VCaP (cell line): ENCODE measurements around the gene CREB3L1.

Experiments
- H3K27ac ChIP-seq: fragments of 450-650 bp; 2 replicates; pipeline ENCODE4 v1.5.1; 2017
- CTCF ChIP-seq: fragments of 450-650 bp; conservative IDR thresholded peaks from 2 replicates; pipeline ENCODE4 v1.5.1; 2017; ENCODE audit warnings: mild to moderate bottlenecking, moderate library complexity

Gene CREB3L1

GRCh38 chr11:46330154-46330553 is 52.7 kb downstream of the CREB3L1 start:
- H3K27ac ChIP-seq = no peak overlapping the region
- no peak for TF ChIP-seq CTCF

GRCh38 chr11:46330563-46331281 is 53.3 kb downstream of the CREB3L1 start:
- TF ChIP-seq CTCF = no peak
- no peak overlapping the region for H3K27ac ChIP-seq

- TF ChIP-seq CTCF = no peak
- no peak overlapping the region for H3K27ac ChIP-seq
Measured at GRCh38 chr11:46331282-46331984, 54.0 kb downstream of the CREB3L1 start.

DNA sequence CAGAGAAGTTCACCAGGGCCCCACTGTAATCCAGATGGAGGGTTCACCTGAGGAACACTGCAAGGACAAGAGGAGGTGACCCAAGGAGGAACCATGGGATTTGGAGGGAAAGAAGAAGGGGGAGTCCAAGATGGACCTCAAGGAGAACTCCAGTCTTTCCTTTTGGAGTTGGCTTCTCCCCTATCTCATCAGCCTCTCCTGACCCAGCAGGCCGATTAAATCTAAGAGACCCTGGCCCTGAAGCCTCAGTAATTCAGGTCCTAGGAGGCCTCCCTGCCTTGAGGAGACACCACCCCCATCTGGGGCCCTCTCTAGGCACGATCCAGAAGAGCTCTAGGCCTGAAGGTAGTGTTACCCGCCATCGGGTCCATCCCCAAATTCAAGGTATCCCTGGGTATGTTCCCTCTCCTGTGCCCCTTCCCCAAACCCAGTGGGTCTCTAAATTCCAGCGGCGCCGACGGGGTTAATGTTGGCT is 54.7 kb downstream of the CREB3L1 start:
- no peak for TF ChIP-seq CTCF
- no peak overlapping the region for H3K27ac ChIP-seq

DNA sequence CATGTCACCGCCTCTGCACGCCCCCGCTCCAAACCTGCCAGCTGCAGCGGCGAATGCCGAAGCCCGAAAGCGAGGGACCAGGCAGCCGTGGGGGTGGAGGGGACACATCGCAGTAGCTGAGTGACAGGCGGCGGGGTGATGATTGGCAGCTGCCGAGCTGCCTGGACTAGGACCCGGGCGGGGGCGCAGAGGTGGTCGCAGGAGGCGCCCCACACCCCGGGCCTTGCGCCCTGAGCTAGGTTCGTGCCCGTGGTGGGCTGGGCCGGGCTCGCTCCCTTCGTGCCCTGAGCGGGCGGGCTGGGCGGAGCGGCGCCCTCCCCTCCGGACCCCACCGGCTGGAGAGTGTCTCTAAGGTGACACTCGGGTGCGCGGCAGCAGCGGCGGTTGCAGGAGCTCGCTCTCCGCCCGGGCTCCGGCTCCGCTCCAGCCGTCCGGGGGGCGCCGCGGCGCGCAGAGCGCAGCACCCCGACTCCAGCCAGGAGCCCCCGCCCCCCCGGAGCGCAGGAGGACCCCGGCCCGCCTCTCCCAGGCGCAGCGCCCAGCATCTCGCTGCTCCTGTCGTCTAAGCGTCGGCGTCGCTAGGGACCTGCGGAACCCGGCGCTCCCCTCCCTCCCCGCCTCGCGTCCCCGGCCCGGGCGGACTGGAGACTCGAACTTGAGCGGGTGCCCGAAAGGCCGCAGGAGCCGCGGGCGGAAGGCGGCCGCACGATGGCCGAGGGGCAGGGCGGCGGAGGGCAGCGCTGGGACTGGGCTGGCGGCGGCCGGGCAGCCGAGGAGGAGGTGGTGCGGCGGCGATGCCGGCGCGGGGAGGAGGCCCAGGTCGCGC is 55.3 kb downstream of the CREB3L1 start:
- no peak overlapping the region for H3K27ac ChIP-seq
- TF ChIP-seq CTCF = no peak

DNA sequence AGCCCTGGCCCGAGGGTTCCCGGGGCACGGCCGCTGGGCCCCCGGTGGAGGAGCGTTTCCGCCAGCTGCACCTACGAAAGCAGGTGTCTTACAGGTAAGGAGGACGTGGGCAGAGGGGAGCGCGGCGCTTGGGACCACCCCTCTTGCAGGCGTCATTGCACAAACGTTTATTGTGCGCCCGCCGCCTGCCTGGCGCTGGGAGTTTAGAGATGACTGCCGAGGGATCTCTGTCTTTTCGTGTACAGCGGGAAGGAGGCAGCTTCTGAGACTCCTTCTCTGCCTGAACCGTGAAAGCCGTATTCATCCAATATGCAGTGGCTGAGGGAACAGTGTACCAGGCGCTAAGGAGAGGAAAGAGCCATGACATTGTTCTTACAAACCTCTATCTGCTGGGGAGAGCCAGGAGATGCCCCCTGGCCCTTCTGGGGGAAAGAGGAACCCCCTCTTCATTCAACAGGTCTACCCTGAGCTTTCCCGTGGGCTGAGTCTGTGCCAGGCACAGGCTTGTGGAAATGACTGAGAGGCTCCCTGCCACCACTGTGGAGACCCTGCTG is 56.0 kb downstream of the CREB3L1 start:
- H3K27ac ChIP-seq = no peak overlapping the region
- TF ChIP-seq CTCF = no peak

DNA sequence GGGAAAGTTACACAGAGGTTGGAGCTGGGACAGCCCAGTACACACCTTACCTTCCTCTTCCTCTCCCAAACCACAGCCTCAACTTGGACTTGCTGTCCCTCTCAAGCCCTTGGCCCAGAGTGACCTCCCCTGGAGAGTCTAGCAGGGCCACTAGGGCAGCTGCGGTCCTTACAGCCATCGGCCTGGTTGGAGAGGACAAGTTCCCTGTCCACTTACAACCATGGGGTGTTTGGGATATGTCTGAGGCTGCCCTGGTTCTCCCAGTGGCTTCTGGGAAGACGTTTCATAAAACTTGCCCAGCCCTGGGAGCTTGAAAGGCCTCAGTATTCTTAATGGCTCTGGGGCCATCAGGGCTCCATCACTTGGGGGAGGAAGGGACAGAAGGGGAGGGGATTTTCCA is 56.7 kb downstream of the CREB3L1 start:
- no peak for TF ChIP-seq CTCF
- no peak overlapping the region for H3K27ac ChIP-seq
